HG03159 (cell line): ENCODE data around the gene PHF23.
"Not testable (repeated sequence)": the region's sequence is repeated elsewhere in the genome, so short reads cannot be mapped to it uniquely, and the experiment has no call there.

Experiments
- ATAC-seq: cut with Tn5 transposase; IDR thresholded peaks from one replicate; pipeline ENCODE4 v1.9.1; 2021; ENCODE audit warnings: mild to moderate bottlenecking, moderate library complexity; ENCODE audit not compliant: unreplicated experiment

PHF23 gene

GRCh38 chr17:7259555-7259889 is 20.3 kb upstream of the PHF23 start:
- ATAC-seq, result no peak

DNA sequence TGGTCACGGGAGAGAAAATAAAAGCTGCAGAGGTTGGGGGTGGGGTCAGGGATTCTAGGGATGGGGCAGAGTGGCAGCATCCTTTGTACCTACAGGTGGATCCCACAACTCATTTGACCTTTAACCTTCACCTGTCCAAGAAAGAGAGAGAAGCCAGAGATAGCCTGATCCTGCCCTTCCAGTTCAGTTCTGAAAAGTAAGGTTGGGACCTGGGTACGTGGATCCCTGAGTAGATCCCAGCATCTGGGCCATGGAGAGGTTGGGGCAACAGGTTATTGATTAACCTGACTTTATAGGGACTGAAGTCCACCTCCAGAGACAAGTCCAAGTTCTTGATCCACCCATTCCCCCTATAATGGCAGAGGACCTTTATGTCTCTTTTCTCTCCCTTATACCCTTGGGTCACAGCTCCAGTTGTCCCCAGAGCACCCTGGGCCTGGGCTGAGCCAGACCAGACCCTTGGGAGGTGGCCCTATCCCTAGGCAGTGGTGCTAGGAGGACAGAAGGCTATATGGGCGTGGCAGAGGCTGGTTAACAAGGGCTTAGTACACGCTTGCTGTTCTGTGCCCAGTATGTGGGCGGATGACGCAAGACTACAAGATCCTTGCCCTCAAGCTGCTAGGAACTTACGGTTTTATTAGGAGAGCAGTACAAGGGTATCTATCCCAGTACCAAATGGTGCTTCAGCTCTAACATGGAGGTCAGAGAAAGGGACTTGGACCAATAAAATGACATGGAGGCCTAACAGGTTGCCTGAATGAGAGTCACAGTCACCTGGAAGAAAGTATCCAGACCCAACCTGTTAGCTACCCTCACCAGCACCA is 19.7 kb upstream of the PHF23 start:
- no peak for ATAC-seq

GRCh38 chr17:7256766-7257456 is 17.7 kb upstream of the PHF23 start:
- ATAC-seq, result no peak

GRCh38 chr17:7254511-7254910 is 15.3 kb upstream of the PHF23 start:
- no peak for ATAC-seq

- no peak for ATAC-seq
These were observed 13.8 kb upstream of the PHF23 start for GRCh38 chr17:7253082-7253481.

DNA sequence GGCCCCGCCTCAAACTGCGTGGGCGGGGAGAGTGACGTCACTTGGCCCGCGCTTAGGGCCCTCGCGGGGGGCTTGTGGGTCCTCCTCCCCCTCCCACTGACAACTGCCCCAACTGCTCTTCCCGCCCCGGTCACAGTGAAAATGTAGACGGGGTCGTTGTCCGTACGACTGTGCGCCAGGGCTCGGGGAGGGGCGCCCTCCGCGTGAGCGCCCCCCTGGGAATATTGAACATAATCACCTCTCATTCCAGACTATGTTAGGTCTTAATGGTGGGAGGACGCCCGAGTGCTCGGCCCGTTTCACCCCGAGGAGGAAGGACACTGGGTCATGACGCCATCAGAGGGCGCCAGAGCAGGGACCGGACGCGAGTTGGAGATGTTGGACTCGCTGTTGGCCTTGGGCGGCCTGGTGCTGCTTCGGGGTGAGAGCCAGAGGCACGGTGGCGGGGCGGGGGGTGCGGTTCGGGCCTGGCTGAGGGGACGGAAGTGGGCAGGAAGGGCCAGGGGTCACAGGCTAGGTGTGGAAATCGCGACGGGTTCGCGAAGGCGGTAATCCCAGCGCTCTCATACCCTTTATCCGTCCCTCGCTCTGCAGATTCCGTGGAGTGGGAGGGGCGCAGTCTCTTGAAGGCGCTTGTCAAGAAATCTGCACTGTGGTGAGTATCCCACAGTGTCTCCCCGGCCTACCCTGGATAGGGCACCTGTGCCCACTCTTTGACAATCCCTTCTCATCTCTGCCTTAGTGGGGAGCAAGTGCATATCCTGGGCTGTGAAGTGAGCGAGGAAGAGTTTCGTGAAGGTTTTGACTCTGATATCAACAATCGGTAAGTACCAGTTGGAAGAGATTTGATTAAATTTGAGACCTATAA is 13.2 kb upstream of the PHF23 start, which contains the start of gene ELP5:
Gene ELP5, plus strand, starts transcription at position 40 of the 868 bp plus-strand sequence. Its CDS starts 336 bp downstream, at position 376.
- ATAC-seq, result peak; percentile 59

DNA sequence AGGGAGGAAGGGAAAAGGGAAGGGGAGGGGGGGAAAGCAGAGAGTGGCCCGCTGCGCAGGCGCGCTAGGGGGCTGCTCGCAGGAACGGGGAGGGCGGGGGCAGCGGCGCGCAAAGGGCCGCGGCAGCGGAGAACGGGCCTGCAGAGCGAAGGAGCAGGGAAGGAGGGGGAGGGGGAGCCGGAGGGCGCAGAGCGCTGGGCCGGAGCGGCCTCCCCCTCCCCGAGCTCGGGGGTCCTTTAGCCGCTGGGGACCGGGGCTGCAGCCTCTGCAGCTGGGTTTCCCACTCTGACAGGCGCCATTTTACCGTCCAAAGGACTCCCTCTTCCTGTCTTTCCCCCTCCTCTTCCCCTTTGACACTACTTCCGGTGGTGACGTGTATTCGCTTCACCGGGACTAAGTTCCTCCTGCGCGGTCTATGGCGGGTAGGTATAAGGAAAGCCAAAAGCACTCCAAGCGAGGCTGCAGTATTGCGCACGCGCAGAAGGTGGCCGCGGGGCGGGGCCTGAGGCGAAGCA is 12.5 kb upstream of the PHF23 start, which contains the start of gene CTDNEP1:
Gene CTDNEP1, minus strand, starts transcription at position 74 of the 515 bp plus-strand sequence. CDS start 438 bp downstream, outside the sequence.
- peak; percentile 85 for ATAC-seq

GRCh38 chr17:7250695-7251627 is 11.7 kb upstream of the PHF23 start:
- no peak for ATAC-seq

GRCh38 chr17:7249830-7250229 is 10.6 kb upstream of the PHF23 start:
- ATAC-seq, result no peak

DNA sequence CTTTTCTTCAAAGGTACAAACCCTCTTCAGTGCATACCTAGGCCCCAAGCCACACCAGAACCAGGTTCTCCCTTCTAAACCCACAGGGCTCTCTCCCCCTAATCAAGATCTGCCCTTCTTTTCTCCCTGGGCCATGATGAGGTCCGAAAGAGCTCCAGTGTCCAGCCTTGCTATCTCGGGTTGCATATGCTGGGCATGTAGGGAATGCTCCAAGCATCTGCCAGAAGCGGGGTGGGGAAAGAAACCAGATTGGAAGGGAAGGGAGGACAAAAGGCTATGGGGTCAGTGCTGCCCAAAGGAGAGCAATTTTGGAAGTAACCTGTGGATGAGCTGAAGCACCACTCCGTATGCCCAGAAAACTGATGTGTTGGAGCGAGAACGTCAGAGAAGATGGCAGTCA is 10.0 kb upstream of the PHF23 start:
- ATAC-seq, result no peak

GRCh38 chr17:7248796-7249195 is 9.5 kb upstream of the PHF23 start:
- ATAC-seq, result no peak

DNA sequence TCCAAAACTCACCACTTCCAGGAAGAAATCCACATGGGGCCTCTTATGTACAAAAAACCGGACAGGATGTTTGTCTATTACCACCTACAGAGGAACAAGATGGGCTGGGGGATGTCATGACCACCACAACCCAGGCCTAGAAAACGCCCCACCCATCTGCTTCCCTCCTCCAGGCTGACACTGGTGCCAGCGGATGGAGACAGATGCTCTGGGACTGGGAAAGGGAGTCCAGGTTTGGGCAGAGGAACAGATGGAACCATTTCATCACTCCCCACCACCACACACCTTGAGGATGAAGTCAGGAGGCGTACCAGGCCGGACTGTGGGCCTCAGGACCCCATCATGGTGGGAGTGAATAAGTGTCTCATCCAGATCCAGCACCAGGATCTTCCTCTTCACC is 7.5 kb upstream of the PHF23 start:
- ATAC-seq, result no peak

DNA sequence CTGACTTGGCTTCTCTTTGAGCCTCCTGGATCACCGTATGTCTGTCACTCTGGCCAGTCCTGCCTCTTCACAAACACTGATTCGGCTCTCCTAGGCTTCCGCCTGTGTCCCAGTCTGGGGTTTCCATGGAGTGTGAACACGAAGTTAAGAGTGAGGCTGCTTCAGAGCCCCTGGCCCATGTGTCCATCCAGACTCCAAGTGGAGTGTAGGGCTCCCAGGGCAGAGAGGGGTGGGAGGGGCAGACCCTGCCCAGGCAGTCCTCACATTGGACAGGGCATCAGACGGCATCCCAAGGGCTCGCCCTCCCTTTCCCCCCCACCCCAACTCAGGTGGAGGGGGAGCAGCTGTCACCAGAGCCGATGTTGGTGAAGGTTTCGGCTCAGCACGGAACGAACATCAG is 4.6 kb upstream of the PHF23 start:
- not testable (repeated sequence) for ATAC-seq

DNA sequence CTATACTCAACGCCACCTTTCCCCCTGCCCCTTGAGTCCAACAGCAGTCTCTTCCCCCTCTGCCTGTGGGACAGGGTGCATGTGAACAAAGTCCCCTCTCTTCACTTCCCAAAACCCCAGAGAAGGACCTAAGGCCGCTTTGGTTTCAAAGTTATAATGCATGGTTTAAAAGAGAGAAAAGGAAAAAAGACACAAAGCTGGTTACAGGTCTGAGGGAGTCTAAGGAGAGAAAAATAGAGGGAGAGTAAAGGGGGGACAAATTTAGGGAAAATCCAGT is 4.1 kb upstream of the PHF23 start:
- ATAC-seq, result no peak

DNA sequence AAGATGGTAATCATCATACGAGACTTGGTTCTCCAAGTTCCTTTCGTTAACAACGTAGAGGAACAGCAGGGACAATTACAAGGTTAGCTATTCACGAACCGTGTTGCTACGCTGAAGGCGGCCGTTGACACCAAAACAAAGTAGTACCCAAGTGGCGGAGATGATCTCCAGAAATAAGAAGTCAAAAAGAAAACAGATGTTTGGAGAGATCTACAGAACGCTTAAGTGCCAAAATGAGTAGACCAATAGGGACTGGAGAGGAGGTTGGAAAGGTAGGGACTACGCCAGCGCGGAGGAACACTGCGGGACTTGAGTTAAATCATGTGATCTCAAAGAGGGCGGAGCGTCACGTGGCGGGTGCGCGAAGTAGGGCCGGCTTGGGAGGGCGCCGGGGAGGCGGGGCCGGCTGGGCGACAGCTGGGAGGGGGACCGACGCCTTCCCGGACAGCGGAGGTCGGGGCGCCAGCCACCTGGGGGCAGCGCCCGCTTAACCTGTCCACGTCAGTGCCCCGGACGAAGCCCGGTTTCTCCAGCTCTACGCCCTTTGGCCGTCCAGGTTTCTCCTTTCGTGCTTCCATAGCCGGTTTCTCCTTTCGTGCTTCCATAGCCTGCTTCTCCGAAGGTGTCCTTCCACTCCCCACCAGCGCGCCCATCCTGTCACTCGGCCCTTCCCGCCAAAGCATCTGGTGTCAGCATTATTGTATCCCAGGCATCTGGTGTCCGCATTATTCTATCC is 3.6 kb upstream of the PHF23 start:
- peak; percentile 44 for ATAC-seq

DNA sequence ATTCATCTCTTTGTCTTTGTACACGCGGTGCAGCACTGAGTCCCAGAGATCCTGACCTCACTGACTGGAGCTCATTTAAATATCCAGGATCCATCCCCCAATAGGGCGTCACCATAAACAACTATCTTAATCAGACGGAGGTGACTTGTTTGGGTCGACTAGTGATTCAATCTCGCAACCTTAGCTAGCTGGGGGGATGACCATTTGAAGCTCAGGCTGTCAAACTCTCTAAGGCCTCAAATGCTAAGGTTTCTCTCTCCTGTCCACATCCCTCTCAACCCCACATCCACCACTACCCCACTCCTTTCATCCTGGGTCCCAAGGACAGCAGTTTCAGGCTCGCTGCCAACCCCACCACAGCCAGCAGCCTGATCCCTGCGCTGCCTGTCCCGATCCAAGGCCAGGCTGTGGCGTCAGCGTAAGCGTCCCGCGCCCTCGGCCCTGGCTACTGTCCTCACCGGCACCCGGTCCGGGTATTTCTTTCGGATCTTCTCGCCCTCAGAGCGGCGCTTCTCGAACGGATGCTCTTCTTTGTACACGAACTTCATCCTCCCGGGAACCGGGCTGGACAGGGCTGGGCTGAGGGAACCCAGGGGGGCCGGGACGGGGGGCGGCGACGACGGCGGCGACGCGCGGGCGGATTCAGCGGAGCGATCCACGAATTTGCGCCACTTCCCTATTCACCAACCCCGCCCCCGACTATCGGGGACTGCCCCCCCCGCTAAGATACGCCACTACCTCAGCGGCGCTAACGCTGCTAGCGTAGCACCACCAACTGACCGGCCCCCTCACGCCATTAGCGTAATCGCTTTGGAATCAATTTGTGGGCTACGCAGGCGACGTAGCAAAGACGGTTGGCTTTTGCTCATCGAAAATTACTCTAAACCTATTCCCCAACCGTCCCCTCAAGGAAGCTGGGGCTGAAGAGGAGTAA is 2.8 kb upstream of the PHF23 start, which contains the start of gene GABARAP:
Gene GABARAP, minus strand, starts transcription at position 667 of the 934 bp plus-strand sequence. Its CDS starts 119 bp downstream, at position 548.
- ATAC-seq, result peak; percentile 21

GRCh38 chr17:7241090-7241733 is 2.0 kb upstream of the PHF23 start:
- ATAC-seq, result no peak

GRCh38 chr17:7240375-7240774 is 1.1 kb upstream of the PHF23 start:
- no peak for ATAC-seq
